CD4-positive, alpha-beta T cell treated with Interleukin-4 for 1 hour (primary cell): ENCODE results near the gene PCNX3.

Source experiments
- DNase-seq, 2 donors: peaks; one replicate each; pipeline ENCODE4 v3.0.0-alpha.2; 2020 to 2022

The PCNX3 gene

DNA sequence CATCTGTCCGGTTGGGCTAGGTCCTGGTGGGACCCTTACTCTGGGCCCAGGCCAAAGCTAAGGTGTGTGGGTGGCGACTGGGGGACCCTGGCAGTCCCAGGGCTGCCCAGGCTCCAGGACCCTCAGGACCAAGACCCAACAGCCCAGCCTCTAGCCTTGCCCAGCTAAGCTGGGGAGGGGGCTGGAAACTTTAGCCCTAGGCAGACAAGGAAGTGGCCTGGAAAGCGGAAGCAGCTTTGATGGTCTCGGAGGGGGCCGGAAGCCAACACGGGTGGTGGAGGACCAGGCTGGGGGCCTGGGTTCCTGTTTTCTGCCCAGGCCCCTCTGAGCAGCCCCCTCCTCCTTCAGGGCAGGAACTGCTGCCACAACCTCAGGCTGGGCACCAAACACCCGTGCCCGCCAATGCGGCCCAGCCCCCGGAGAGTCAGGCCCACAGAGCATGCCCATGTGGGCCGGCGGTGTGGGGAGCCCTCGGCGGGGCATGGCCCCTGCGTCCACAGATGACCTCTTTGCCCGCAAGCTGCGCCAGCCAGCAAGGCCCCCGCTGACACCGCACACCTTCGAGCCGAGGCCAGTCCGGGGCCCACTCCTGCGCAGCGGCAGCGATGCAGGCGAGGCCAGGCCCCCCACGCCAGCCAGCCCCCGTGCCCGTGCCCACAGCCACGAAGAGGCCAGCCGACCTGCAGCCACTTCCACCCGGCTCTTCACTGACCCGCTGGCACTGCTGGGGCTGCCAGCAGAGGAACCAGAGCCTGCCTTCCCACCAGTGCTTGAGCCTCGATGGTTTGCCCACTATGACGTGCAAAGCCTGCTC lies 25.1 kb downstream of the PCNX3 start:
- peak; percentile 53 to 79 for DNase-seq

DNA sequence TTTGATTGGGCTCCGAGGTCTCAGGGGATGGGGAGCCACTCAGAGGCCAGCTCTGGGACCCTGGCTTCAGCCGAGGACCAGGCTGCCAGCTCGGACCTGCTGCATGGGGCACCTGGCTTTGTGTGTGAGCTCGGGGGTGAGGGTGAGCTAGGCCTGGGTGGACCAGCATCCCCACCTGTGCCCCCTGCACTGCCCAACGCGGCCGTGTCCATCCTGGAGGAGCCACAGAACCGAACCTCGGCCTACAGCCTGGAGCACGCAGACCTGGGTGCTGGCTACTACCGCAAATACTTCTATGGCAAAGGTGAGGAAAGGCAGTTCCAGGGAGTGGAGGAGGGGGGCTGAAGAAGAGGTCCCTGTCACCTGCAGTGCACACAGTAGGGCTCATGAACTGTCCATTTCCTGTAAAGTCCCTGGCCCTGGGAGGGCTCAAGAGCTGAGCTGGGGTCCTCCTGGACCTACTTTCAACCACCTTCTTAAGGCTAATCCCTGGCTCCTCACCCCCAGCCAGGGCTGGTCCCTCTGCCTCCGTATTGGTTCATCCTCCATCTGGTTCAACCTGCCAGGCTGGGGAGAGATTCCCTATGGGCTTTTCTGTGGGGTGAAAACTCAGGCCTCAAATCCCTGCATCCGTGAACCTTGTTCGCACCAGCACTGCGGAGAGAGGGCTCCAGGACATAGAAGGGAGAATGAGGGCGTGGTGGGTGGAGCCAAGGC lies 25.9 kb downstream of the PCNX3 start:
- DNase-seq: no peak

DNA sequence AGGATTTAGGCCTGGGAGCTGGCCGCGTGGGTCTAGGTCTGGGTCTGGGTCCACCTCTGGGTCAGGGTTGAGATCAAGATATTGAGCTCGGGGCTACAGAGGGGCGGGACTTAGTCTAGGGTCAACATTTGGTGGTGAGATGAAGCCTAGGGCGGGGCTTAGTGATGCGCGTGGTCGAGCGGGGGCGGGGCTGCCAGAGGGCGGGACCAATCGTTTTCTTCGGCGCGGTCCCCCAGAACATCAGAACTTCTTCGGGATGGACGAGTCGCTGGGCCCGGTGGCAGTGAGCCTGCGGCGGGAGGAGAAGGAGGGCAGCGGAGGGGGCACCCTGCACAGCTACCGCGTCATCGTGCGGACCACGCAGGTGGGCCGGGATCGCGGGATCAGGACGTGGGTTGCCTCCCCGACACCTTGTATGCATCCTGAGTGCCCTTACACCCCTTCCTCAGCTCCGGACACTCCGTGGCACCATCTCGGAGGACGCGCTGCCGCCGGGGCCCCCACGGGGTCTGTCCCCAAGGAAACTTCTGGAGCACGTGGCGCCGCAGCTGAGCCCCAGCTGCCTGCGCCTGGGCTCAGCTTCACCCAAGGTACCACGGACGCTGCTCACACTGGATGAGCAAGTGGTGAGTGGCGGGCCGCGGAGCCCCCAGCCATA lies 26.6 kb downstream of the PCNX3 start:
- no peak for DNase-seq

DNA sequence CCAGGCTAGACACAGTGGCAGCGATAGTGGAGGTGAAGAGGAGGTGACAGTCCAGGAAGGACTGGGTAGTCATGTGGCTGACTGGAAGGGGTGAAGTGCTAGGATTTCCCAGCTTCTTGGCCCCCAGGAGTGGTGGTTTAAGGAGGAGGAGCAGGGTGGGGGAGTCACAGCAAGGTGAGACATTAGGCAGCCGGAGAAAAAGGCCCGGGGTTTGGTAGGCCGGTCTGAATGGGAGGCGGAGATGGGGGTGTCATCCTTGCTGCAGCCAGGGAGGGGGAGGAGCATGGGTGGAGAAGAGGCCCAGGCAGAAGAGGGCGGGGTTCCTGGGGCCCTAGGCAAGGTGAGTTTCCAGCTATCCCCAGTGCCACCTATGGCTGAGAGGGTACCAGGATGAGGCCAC lies 28.4 kb downstream of the PCNX3 start:
- no peak for DNase-seq

DNA sequence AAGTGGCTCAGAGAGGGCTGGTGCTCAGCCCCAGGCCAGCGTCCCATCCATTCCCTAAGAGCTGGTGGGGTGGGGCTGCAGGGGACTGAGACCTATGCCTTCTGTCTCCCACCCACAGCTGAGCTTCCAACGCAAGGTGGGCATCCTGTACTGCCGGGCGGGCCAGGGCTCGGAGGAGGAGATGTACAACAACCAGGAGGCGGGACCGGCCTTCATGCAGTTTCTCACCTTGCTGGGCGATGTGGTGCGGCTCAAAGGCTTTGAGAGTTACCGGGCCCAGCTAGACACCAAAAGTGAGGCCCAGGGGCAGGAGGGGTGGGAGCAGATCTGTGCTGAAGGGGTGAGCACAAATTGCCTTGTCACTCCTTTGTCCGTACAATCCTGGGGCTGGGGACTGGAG lies 29.3 kb downstream of the PCNX3 start:
- no peak for DNase-seq

DNA sequence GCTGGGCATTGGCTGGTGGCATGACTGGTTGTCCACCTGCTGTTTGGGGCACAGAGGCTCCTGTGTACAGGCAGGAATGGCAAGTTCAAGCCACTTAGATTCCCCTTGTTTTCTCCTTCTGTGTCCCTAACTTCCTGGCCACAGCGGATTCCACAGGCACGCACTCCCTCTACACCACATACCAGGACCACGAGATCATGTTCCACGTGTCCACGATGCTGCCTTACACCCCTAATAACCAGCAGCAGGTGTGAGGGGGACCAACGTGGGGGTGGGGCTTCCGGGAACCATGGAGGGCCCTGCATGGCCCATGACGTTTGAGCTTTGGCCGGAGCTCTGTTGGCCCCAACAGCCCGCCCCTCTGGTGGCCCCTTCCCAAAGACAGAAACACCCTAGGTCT lies 30.1 kb downstream of the PCNX3 start:
- no peak for DNase-seq

DNA sequence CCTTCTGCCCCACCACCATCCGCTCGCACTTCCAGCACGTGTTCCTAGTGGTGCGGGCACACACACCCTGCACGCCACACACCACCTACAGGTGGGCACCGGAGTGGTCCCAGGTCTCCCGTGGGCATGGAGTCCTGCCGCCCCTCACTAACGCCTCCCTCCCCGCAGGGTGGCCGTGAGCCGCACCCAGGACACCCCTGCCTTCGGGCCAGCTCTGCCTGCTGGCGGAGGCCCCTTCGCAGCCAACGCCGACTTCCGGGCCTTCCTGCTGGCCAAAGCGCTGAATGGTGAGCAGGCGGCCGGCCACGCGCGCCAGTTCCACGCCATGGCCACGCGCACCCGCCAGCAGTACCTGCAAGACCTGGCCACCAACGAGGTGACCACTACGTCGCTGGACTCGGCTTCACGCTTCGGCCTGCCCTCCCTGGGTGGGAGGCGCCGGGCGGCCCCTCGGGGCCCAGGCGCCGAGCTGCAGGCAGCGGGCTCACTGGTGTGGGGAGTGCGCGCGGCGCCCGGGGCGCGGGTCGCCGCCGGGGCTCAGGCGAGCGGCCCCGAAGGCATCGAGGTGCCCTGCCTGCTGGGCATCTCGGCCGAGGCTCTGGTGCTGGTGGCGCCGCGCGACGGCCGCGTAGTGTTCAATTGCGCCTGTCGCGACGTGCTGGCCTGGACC lies 30.8 kb downstream of the PCNX3 start:
- no peak for DNase-seq

DNA sequence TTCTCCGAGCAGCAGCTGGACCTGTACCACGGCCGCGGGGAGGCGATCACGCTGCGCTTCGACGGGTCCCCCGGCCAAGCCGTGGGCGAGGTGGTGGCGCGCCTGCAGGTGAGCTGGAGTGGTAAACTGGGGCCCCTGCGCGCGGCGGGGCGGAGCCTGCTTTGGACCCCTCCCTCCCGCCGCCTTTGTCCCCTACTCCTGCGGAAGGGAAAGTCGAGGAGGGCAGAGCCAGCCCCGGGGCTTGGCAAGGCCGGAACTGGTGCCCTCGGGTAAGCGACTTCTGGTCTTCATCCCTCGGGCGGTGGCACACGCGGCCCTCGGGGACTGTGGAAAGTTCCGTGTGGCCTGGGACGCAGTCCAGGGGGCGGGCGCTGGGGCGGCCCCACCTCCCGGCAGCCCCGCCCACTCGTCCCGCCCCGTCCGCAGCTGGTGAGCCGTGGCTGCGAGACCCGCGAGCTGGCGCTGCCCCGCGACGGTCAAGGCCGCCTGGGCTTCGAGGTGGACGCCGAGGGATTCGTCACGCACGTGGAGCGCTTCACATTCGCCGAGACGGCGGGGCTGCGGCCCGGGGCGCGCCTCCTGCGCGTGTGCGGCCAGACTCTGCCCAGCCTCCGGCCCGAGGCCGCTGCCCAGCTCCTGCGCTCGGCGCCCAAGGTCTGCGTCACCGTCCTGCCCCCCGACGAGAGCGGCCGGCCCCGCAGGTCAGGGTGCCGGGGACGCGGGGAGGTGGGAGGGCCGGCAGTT lies 31.6 kb downstream of the PCNX3 start:
- DNase-seq: no peak

DNA sequence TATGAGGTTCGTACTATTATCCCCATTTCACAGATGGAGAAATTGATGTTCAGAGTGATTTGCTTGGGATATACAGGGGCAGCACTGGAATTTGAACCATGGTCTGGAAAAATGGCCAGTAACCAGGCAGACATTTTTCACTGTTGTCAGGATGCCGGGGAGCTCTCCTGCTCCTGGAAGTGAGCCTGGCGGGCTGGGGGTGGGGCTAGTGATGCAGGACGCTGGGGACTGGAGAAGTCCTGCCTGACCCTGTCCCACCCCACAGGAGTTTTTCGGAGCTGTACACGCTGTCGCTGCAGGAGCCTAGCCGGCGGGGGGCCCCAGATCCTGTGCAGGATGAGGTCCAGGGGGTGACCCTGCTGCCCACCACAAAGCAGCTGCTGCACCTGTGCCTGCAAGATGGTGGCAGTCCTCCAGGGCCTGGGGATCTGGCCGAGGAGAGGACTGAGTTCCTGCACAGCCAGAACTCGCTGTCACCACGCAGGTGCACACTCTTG lies 33.5 kb downstream of the PCNX3 start:
- no peak for DNase-seq

DNA sequence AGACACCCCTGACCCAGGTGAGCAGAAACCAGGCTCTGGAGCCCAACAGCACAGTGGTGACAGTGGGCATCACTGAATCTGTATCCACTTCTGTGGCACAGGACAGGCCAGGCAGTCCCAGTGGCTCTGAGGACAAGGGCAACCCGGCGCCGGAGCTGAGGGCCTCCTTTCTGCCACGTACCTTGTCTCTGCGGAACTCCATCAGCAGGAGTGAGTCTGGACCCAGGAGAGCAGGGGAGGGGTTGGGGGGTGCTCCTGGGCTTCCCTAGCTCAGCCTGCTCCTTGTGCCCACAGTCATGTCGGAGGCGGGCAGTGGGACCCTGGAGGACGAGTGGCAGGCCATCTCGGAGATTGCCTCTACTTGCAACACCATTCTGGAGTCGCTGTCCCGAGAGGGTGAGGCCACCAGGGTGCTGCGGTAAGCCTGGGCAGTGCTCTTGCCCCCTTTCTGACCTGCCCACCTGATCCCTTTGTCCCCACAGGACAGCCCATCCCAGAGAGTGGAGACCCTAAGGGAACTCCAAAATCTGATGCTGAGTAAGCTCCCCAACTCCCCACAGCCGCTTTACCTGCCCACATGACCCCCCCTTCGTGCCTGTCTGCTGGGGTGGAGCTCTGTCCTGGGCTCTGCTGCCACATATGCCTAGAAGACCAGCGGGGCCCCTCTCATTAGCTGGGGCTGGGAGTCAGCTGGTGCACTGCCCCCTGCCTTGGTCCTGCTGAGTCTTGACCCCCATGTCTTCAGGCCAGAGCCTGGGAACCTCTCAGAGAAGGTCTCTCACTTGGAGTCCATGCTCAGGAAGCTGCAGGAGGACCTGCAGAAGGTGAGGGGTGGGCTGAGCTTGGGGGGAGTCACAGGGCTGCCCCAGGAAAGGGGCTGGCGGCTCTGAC lies 34.3 kb downstream of the PCNX3 start:
- DNase-seq: no peak

DNA sequence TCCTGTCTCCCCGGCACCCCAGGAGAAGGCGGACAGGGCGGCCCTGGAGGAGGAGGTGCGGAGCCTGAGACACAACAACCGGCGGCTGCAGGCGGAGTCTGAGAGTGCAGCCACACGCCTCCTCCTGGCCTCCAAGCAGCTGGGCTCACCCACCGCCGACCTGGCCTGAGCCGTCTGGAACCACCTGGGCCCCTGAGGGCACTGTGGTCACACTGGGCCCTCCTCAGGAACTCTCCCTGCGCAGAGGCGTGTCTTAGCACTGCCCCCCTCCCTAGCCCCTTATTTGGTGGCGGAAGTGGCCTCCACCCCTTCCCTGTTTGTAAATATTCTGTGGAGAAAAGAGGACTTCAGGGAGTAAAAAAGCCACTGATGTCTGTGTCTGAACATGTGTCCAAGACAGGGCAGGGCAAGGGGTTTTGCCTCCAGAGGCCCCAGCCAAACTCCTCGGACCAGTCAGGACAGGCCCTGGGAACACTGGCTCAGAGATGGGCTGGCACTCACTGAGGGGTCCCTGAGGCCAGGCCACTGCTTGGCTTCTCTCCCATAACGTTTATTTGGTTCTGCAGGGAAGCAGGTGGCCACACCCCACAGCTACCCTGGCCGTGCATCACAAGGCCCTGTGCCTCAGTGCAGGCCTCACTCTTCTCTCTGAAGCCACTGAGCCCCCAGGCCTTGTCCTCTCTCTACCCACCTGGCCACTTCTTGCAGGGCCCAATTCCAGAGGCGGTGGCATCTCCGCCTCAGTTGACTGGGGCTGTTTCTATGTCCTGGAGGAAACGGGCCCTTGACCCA lies 35.2 kb downstream of the PCNX3 start:
- no peak for DNase-seq

DNA sequence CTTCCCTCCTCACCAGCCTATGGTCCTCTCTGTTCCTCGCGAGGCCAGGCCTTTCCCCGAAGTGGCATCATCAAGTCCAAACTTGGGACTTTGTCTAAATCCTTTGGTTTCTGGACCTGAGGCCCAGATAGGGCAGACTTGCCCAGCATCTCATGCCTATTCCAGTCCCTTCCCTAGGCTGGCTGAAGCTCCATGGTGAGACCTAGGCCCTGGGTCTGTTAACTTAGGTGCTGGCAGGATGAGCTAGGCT lies 35.7 kb downstream of the PCNX3 start:
- no peak for DNase-seq

DNA sequence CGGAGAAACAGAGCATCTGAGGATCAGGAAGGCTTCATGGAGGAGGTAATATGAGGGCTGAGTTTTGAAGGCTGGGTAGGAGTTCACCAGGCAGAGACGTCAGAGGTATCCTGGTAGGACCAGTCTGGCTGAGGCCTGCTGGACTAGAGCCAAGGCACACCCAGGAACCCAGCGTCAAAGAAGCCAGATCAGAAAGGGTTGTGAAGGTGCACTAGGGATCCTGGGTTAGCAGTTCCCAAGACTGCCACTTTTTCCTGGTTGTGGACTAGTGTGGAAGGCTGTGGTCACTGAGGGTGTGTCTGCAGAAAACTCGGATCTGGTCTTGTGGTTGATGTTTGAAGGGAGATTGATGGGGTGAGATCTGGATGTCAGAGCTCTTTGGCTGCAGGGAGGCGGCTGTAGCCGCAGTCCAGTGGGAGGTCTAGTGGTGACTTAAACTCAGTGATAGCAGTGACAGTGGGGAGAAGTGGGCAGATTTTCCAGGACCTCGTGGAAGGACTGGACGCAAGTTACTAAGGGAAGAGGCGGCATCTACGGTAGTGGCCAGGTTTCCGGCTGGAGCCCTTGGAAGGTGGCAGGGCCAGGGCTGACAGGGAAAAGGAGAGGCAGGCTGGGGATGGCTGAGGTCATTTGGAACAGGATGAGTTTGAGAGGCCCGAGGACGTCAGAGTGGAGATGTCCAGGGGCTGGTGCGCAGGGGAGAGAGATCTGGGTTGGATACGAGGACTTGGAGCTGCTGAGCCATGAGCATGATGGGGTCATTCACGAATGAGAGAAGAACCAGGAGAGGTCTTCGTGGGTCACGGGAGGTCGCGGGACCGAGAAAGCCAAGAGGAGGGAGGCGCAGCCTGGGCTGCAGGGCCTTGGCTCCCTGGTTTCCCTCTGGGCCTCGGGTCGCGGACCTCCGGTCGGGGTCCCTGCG lies 36.3 kb downstream of the PCNX3 start:
- DNase-seq: no peak

DNA sequence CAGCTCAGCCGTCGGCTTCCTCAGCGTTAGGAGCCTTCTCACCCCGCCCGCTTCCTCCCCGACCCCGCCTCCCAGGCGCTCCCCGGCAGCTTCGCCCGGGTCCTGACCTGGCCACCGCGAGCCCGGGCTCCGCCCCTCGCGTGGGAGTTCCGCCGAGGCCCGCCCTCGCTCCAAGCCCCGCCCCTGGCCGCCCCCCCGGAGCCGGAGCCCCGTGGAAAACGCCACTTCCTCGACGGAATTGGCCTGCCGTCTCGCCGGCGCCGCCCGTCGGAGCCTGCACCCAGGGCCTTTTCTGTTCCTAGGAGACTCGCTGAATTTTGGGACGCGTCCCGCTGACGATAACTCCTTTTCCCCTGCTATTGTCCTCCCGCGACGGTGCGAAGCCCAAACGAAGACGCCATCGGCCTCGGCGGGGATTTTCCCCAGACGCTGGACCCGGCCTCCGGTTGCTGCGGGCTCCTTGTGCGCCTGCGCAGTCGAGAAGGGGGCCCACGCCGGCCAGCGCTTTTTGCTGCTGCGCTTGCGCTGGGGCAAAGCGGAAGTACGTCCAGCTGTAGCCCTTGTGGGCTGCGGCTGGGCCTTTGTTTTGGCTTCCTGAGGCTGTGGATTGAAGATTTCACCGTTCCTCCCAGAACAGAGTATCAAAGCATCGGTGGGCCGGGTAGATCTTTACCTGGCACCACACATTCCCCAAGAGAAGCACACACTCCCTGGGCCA lies 37.1 kb downstream of the PCNX3 start:
- DNase-seq: peak; percentile 97

DNA sequence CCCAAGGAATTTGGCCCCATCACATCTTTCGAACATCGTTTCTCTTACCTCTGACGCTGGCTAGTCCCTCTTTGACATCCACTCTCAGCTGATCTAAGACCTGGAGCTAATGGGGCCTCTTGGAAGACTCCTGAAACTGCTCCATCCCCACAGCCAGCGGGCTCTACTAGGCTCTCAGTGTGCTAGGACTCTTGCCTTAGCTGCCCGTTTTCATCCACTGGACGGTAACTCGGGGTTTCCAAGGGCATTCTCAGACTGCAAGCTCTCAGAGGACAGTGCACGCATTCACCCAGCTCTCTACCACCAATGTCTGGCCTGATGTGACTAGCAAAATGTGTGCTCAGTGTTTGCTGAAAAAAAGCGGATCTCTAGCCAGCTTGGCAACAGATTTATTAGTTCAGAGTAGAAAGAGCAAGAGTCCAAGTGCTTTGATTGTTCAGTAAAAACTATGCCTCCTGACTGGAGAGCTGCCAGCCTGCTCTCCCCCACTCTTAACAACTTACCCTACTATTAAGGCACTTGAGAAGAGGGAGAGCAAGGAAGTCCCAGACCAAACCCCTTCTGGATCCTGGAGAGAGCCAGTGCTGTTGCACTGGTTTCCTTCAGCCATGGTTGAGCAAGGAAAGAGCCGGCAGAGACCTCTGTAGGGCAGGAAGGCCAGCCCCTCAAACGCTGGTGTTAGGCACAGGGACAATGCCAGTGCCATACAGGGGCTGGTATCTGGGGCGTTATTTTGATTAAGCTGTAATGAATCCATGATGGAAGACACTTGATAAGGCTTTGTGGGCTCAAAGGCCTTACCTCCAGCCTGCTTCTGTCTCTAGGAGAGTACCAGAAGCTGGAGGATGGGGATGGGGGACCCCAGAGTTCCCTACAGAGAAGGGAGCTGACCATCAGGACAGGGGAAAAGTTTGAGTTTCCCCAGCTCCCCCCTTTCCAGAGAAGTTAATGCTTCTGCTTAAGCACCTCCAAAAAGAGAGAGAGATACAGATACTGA lies 38.0 kb downstream of the PCNX3 start:
- DNase-seq: no peak

DNA sequence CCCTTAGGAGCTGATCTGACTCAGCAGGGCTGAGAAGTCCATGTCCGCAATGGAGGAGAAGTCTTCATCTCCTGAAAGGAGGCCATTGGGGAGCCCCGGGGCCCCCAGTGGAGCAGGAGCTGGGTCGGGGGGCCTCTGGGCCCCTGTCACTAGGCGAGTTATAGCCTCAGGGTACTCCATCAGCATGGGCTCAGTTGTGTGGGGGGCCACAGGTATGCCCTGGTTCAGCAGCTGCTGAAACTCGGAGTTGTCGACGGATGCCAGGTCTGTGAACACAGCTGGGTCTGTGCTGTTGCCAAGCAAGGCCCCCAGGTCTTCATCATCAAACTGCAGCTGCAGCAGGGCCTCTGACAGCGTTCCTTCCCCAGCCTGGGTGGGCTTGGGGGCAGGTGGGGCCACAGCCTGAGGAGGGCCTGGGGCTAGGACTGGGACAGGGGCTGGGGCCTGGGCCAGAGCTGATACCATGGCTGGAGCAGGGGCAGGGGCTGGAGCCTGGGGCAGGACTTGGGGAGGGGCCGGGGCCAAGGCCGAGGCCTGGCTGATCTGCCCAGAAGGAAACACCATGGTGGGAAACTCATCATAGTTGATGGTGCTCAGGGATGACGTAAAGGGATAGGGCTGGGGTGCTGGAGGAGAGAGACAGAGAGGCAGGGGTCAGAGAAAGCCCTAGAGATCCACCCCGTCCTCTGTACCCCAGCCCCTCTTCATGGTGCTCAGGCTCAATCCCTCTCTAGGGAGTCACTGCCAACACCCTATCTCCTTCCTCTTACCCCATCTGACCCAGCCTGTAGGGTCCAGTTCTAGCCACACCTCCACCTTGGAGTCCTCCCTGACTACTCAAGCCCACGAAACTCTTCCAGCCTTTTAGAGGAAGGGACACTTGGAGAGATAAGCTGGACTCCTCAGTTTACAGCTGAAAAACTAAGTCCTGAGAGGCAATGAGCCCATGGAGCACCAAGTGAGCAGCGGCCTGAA lies 39.1 kb downstream of the PCNX3 start:
- no peak for DNase-seq
